ENCODE results near the gene MACROD2.

DNA sequence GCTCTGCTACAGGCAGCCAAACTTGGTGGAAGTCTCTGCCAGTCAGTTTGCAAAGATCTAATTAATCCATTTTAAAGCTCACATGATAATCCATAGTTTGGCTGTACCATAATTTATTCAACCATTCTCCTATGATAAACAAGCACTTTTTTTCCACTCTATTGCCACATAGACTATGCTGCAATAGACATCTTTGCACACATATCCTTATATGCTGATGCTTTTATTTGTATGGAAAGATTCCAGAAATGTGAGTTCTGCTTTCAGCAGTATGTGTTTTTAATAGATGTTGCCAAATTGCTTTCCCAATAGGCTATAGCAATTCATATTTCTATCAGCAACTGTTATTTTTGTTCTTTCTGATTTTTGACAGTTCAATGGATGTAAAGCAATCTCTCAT, 1950.0 kb downstream of the MACROD2 start:
- TF ChIP-seq, protein P1, sequence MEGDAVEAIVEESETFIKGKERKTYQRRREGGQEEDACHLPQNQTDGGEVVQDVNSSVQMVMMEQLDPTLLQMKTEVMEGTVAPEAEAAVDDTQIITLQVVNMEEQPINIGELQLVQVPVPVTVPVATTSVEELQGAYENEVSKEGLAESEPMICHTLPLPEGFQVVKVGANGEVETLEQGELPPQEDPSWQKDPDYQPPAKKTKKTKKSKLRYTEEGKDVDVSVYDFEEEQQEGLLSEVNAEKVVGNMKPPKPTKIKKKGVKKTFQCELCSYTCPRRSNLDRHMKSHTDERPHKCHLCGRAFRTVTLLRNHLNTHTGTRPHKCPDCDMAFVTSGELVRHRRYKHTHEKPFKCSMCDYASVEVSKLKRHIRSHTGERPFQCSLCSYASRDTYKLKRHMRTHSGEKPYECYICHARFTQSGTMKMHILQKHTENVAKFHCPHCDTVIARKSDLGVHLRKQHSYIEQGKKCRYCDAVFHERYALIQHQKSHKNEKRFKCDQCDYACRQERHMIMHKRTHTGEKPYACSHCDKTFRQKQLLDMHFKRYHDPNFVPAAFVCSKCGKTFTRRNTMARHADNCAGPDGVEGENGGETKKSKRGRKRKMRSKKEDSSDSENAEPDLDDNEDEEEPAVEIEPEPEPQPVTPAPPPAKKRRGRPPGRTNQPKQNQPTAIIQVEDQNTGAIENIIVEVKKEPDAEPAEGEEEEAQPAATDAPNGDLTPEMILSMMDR (IDR thresholded peaks at IDR 0.05) = no peak
- no peak for TF ChIP-seq POLR2A (IDR thresholded peaks at IDR 0.05)

Measured in uterus (tissue), 2 donors.